ENCODE measurements around the gene SLC35E1.

SLC35E1 gene

GRCh38 chr19:16577531-16577985 is 5.3 kb upstream of the SLC35E1 start:
- TF ChIP-seq CTCF (IDR thresholded peaks at IDR 0.05; ENCODE audit: low read depth, low read length, poor library complexity, severe bottlenecking) = no peak
- TF ChIP-seq EZH2phosphoT487 (IDR thresholded peaks at IDR 0.05; ENCODE audit: borderline replicate concordance, low read length) = no peak
- Histone ChIP-seq H3K4me2 (ENCODE audit: low read length) (no peak overlapping the region), H3F3A (ENCODE audit: control insufficient read depth, insufficient read depth) (peaks cover 14% of the 10 kb centered on the region), H3K4me3 (ENCODE audit: low read length) (no peak overlapping the region), H3K4me1 (ENCODE audit: control insufficient read depth, low read length) (peaks cover 28% of the 10 kb centered on the region), H4K20me1 (ENCODE audit: control insufficient read depth, insufficient read depth, low read depth, low read length) (peaks cover 5% of the 10 kb centered on the region; the same call in 1 of the 2 replicates), H3K27ac (ENCODE audit: low read depth, low read length) (no peak overlapping the region), H3K27me3 (ENCODE audit: control insufficient read depth, low read length) (no peaks in the 10 kb centered on the region), H3K79me2 (ENCODE audit: control insufficient read depth, low read length) (peaks cover 99% of the 10 kb centered on the region), H3K9me2 (replicated peaks; ENCODE audit: control insufficient read depth, low read length) (no peaks in the 10 kb centered on the region), H3K36me3 (ENCODE audit: control insufficient read depth, low read length) (peaks cover 69% of the 10 kb centered on the region), H3K9me3 (ENCODE audit: control insufficient read depth, insufficient read depth, low read length) (no peaks in the 10 kb centered on the region)

DNA sequence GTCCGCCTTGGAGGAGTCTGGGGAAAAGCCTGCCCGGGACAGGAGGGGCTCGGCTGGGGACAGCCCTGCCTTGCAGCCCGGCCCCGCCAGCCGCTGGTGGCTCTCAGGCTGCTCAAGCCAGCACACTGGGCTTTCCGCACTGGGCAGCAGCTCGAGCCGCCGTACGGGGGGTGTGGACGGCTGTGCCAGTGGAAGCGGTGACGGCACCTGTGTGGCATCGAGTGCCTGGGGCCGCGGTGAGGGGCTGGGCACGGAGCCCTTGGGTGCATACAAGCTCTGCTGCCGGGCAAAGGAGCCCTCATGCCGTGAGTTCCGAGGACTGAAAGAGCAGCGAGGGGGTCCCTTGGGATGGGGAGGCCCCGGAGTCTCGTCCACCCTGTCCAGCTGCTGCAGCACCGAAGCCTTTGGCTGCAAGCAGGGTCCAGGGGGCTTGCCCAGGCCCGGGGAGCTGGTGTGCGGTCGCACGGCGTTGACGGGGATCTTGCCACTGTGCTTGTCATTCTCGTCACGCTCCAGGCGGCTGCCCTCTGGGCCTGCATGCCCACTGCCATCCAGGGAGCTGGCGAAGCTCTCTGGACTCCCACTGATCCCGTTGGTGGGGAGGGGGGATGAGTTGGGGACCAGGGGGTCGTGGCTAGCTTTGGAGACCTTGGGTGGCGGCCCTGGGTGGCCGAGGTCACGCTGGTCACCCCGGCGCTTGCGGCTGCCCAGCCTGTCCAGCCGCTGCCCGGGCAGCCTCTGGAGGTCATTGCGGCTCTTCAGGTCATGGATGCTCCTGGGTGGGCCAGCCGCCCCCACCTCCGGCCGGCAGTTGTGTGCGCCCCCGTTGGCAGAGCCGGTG is 4.7 kb upstream of the SLC35E1 start:
- Histone ChIP-seq H3K27me3 (ENCODE audit: control insufficient read depth, low read length) (no peaks in the 10 kb centered on the region), H3K9me2 (replicated peaks; ENCODE audit: control insufficient read depth, low read length) (no peaks in the 10 kb centered on the region), H3K4me1 (ENCODE audit: control insufficient read depth, low read length) (peaks cover 22% of the 10 kb centered on the region), H3F3A (ENCODE audit: control insufficient read depth, insufficient read depth) (peaks cover 14% of the 10 kb centered on the region), H3K79me2 (ENCODE audit: control insufficient read depth, low read length) (peaks cover 95% of the 10 kb centered on the region), H3K4me3 (ENCODE audit: low read length) (no peak overlapping the region), H3K36me3 (ENCODE audit: control insufficient read depth, low read length) (peaks cover 65% of the 10 kb centered on the region), H3K27ac (ENCODE audit: low read depth, low read length) (no peak overlapping the region), H3K9me3 (ENCODE audit: control insufficient read depth, insufficient read depth, low read length) (no peaks in the 10 kb centered on the region), H3K4me2 (ENCODE audit: low read length) (no peak overlapping the region), H4K20me1 (ENCODE audit: control insufficient read depth, insufficient read depth, low read depth, low read length) (peaks cover 5% of the 10 kb centered on the region; the same call in 1 of the 2 replicates)
- no peak for TF ChIP-seq CTCF (IDR thresholded peaks at IDR 0.05; ENCODE audit: low read depth, low read length, poor library complexity, severe bottlenecking)

DNA sequence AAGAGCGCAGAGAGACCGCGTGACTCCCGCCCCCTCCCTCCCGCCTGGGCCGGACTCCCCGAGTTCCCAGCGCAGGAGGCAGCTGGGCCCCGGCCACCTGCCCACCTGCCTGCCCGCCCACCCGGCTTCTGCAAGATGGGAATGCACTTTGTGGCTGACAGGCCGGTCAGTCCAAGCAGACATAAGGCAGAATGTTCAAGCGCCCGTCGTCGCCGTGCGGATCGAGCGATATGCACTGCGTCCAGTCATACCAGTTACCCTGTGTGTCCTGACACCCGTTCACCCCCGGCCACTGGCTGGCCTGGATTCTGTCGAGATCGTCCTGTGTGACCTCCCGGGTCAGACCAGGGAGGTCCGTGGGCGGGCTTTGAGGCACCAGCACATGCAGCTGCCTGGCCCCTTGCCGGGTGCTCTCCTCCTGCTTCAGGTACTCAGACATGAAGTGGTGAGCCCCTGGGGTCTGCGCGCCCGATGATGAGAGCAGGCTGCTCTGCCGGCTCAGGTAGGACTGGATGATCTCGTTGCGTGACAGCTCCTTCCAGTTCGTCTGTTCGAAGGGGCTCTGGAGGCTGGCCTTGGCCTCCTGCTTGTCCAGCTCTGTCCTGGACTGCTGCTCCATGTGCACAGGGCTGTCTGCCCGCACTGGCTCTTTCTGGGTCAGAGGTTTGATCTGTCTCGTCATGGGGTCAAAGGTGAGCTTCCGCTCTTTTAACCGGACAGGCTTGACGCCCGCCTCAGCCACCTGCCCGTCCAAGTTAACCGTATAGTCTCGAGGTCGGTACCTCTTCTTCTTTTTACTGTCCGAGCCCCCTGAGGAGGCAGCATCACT is 3.9 kb upstream of the SLC35E1 start:
- Histone ChIP-seq H3K27ac (ENCODE audit: low read depth, low read length) (no peak overlapping the region), H3K9me3 (ENCODE audit: control insufficient read depth, insufficient read depth, low read length) (no peaks in the 10 kb centered on the region), H3K4me2 (ENCODE audit: low read length) (no peak overlapping the region), H3K9me2 (replicated peaks; ENCODE audit: control insufficient read depth, low read length) (no peaks in the 10 kb centered on the region), H3K27me3 (ENCODE audit: control insufficient read depth, low read length) (no peaks in the 10 kb centered on the region), H4K20me1 (ENCODE audit: control insufficient read depth, insufficient read depth, low read depth, low read length) (peaks cover 5% of the 10 kb centered on the region; the same call in 1 of the 2 replicates), H3F3A (ENCODE audit: control insufficient read depth, insufficient read depth) (peaks cover 14% of the 10 kb centered on the region), H3K4me1 (ENCODE audit: control insufficient read depth, low read length) (peaks cover 21% of the 10 kb centered on the region), H3K79me2 (ENCODE audit: control insufficient read depth, low read length) (peaks cover 95% of the 10 kb centered on the region), H3K4me3 (ENCODE audit: low read length) (no peak overlapping the region), H3K36me3 (ENCODE audit: control insufficient read depth, low read length) (peaks cover 60% of the 10 kb centered on the region)
- no peak for TF ChIP-seq CTCF (IDR thresholded peaks at IDR 0.05; ENCODE audit: low read depth, low read length, poor library complexity, severe bottlenecking)
- TF ChIP-seq EZH2phosphoT487 (IDR thresholded peaks at IDR 0.05; ENCODE audit: borderline replicate concordance, low read length) = no peak
